HG03108 (cell line): ENCODE measurements around the gene SINHCAF.
"Not testable (repeated sequence)": the region's sequence is repeated elsewhere in the genome, so short reads cannot be mapped to it uniquely, and the experiment has no call there.

Experiments
- ATAC-seq: cut with Tn5 transposase; IDR thresholded peaks from one replicate; pipeline ENCODE4 v1.9.1; 2021; ENCODE audit warnings: moderate library complexity; ENCODE audit not compliant: unreplicated experiment

The SINHCAF gene

GRCh38 chr12:31325877-31326631 is at the start of gene SINHCAF:
SINHCAF (minus strand) TSS chr12:31326150; CDS start chr12:31298204, 27,946 bp downstream.
- ATAC-seq = peak; percentile 40

- not testable (repeated sequence) for ATAC-seq
Observed at GRCh38 chr12:31375422-31375821, 49.5 kb upstream of the SINHCAF start.

GRCh38 chr12:31371256-31371620 is 45.3 kb upstream of the SINHCAF start:
- no peak for ATAC-seq

- ATAC-seq = no peak
Observed at GRCh38 chr12:31370531-31371255, 44.7 kb upstream of the SINHCAF start.

GRCh38 chr12:31369712-31370521 is 44.0 kb upstream of the SINHCAF start:
- no peak for ATAC-seq

GRCh38 chr12:31368666-31369361 is 42.9 kb upstream of the SINHCAF start:
- no peak for ATAC-seq

GRCh38 chr12:31366104-31366621 is 40.2 kb upstream of the SINHCAF start:
- no peak for ATAC-seq

- ATAC-seq = no peak
Observed at GRCh38 chr12:31363831-31364230, 37.9 kb upstream of the SINHCAF start.

GRCh38 chr12:31363416-31363809 is 37.5 kb upstream of the SINHCAF start:
- peak; percentile 6 for ATAC-seq

- ATAC-seq = peak; percentile 83
Observed at GRCh38 chr12:31362759-31363415, 36.9 kb upstream of the SINHCAF start.

- ATAC-seq = no peak
Observed at GRCh38 chr12:31362115-31362758, 36.3 kb upstream of the SINHCAF start.

GRCh38 chr12:31361730-31362114 is 35.8 kb upstream of the SINHCAF start:
- no peak for ATAC-seq

- no peak for ATAC-seq
Observed at GRCh38 chr12:31355747-31356107, 29.8 kb upstream of the SINHCAF start.

- no peak for ATAC-seq
Observed at GRCh38 chr12:31353750-31354708, 28.1 kb upstream of the SINHCAF start.

- no peak for ATAC-seq
Observed at GRCh38 chr12:31346267-31346666, 20.3 kb upstream of the SINHCAF start.

- ATAC-seq = no peak
Observed at GRCh38 chr12:31343139-31343538, 17.2 kb upstream of the SINHCAF start.

- no peak for ATAC-seq
Observed at GRCh38 chr12:31342286-31342685, 16.3 kb upstream of the SINHCAF start.

- no peak for ATAC-seq
Observed at GRCh38 chr12:31339831-31340622, 14.1 kb upstream of the SINHCAF start.
